CD4-positive, alpha-beta T cell (primary cell): ENCODE data around the gene TCTA. TPM values are rescaled to one million over a fixed set of nuclear protein-coding genes. Genes with fewer than 3 reads are reported as not detected.
A peak's percentile ranks its signal among the peaks of the same experiment; 100 is the strongest.

Experiments used
- ATAC-seq: fragments of 200-7000 bp; cut with Tn5 transposase; one replicate; pipeline ENCODE4 v1.10.0; 2022; ENCODE audit warnings: mild to moderate bottlenecking; ENCODE audit not compliant: poor library complexity
- CTCF ChIA-PET: fragments of 350-600 bp; sonication (Branson Sonifier 250); formaldehyde crosslinking; loops from one replicate; lab custom pipeline; 2021; ENCODE audit warnings: antibody characterized with exemption, inconsistent platforms; lab: Charles Lee
- POLR2A ChIA-PET: fragments of 350-600 bp; sonication (Branson Sonifier 250); formaldehyde crosslinking; loops from one replicate; lab custom pipeline; 2021; ENCODE audit warnings: antibody characterized with exemption, inconsistent platforms; lab: Charles Lee
- DNase-seq, 14 experiments: peaks; one replicate each; pipeline ENCODE4 v3.0.0-alpha.2; 2013 to 2020; ENCODE audit warnings: mixed read lengths in 2 of 14
- H3K27ac ChIP-seq, 2 donors: one replicate each; pipeline versions ENCODE4 v1.5.1 to v1.7.0; 2013; ENCODE audit warnings: low read length in 2 of 2, low read depth in 1 of 2, mild to moderate bottlenecking in 1 of 2
- H3K27me3 ChIP-seq, 2 experiments: 1 replicate in 1 of 2; 2 replicates in 1 of 2; pipeline versions ENCODE4 v1.6.1 to v1.7.0; 2013; ENCODE audit warnings: low read length in 2 of 2, control low read depth in 1 of 2, mild to moderate bottlenecking in 1 of 2, moderate library complexity in 1 of 2; ENCODE audit not compliant: insufficient read depth in 2 of 2, control insufficient read depth in 1 of 2
- H3K36me3 ChIP-seq: one replicate; pipeline ENCODE4 v1.6.1; 2013; ENCODE audit warnings: low read length, control low read depth; ENCODE audit not compliant: insufficient read depth
- H3K4me1 ChIP-seq: one replicate; pipeline ENCODE4 v1.6.1; 2013; ENCODE audit warnings: low read length, control low read depth; ENCODE audit not compliant: insufficient read depth
- H3K4me3 ChIP-seq: one replicate; pipeline ENCODE4 v1.5.1; 2013; ENCODE audit warnings: mild to moderate bottlenecking, low read length, moderate library complexity
- H3K9me3 ChIP-seq, 2 experiments: 1 replicate in 1 of 2; 2 replicates in 1 of 2; pipeline versions ENCODE4 v1.6.1 to v1.7.0; 2013; ENCODE audit warnings: low read length in 2 of 2, mild to moderate bottlenecking in 2 of 2, control low read depth in 1 of 2, moderate library complexity in 1 of 2; ENCODE audit not compliant: control insufficient read depth in 1 of 2, insufficient read depth in 1 of 2
- H3K27ac Mint-ChIP-seq: one replicate; pipeline ENCODE4 v1.8.0; 2020; ENCODE audit warnings: mixed read lengths
- H3K27me3 Mint-ChIP-seq: one replicate; pipeline ENCODE4 v1.8.0; 2021; ENCODE audit warnings: mixed read lengths
- H3K36me3 Mint-ChIP-seq: one replicate; pipeline ENCODE4 v1.8.0; 2021; ENCODE audit warnings: low read depth, mixed read lengths
- H3K4me1 Mint-ChIP-seq: one replicate; pipeline ENCODE4 v1.8.0; 2021; ENCODE audit warnings: low read depth, mixed read lengths
- H3K4me3 Mint-ChIP-seq: one replicate; pipeline ENCODE4 v1.8.0; 2020; ENCODE audit warnings: mild to moderate bottlenecking, mixed read lengths
- H3K9me3 Mint-ChIP-seq: one replicate; pipeline ENCODE4 v1.8.0; 2020; ENCODE audit warnings: mixed read lengths
- CTCF ChIP-seq: fragments of 200-600 bp; IDR thresholded peaks from one replicate; pipeline ENCODE4 v1.8.0; 2022; ENCODE audit warnings: antibody characterized with exemption, mild to moderate bottlenecking
- intact Hi-C, 2 experiments: fragments of 100-400 bp; cut with DNase I in 1 of 2; cut with micrococcal nuclease in 1 of 2; formaldehyde crosslinking; loops; one replicate each; pipeline versions ENCODE4 v1.15.1 to v1.9.0; 2023 to 2025; cut with DNase I, micrococcal nuclease
- total RNA-seq, 174 experiments: library from RNA in 2 of 174; stranded (reverse) in 2 of 174; gene quantifications; one replicate each; pipeline ENCODE4 v1.2.3 and lab custom pipeline; 2021 to 2026

TCTA gene
- total RNA-seq, 2 experiments from 2014 or later: 21.4 to 22.0 TPM

GRCh38 chr3:49410066-49410845, 2.0 kb upstream of the TCTA start:
- intact Hi-C loops: loop anchor here (2.0 to 5.0 kb wide), 5 partner anchors 33 to 887 kb away; partner anchors contain the start of genes GPX1 (in 2 of the 2), HYAL3 (in 1 of the 2), NAA80 (in 1 of the 2) and NDUFAF3 (in 1 of the 2)
- Histone ChIP-seq H3K4me3 (peak overlapping the region; percentile 75), H3K27ac (peak overlapping the region; percentile 82 to 86), H3K27me3 (no peaks in the 10 kb centered on the region), H3K9me3 (no peaks in the 10 kb centered on the region), H3K4me1 (peaks cover 72% of the 10 kb centered on the region), H3K36me3 (peaks cover 14% of the 10 kb centered on the region)
- peaks cover 70% of the 10 kb centered on the region for H3K4me1 Mint-ChIP-seq
- H3K9me3 Mint-ChIP-seq: no peaks in the 10 kb centered on the region
- H3K4me3 Mint-ChIP-seq: peak overlapping the region; percentile 96
- no peak for TF ChIP-seq CTCF
- no peak for ATAC-seq
- H3K27me3 Mint-ChIP-seq: no peaks in the 10 kb centered on the region
- peak in 4 of 14 experiments; percentile 10 to 55 (median 50) for DNase-seq
- CTCF ChIA-PET: interaction anchor here (0.7 to 2.7 kb wide), 2 partner anchors 70 to 477 kb away, joined by 3 to 12 read pairs; partner anchors contain the start of gene USP4
- POLR2A ChIA-PET: interaction anchor here (0.9 to 3.1 kb wide), 6 partner anchors 21 to 693 kb away, joined by 3 to 82 read pairs (median 4); partner anchors contain the start of genes IP6K2, QRICH1 and USP4
- H3K36me3 Mint-ChIP-seq: peaks cover 36% of the 10 kb centered on the region
- H3K27ac Mint-ChIP-seq: peak overlapping the region; percentile 97

GRCh38 chr3:49410846-49411534, 1.2 kb upstream of the TCTA start:
- ChIA-PET POLR2A (interaction anchor here (0.8 to 3.2 kb wide), 13 partner anchors 10 to 694 kb away, joined by 3 to 82 read pairs (median 5); partner anchors contain the start of genes DAG1, IP6K2, NDUFAF3 and NICN1), CTCF (interaction anchor here (0.7 to 1.6 kb wide), 2 partner anchors 71 to 478 kb away, joined by 3 to 10 read pairs; partner anchors contain the start of gene USP4)
- Histone ChIP-seq H3K9me3 (no peaks in the 10 kb centered on the region), H3K36me3 (peaks cover 14% of the 10 kb centered on the region), H3K27ac (peak overlapping the region; percentile 82 to 86), H3K4me3 (peak overlapping the region; percentile 75), H3K4me1 (peaks cover 73% of the 10 kb centered on the region), H3K27me3 (no peaks in the 10 kb centered on the region)
- no peak for DNase-seq
- H3K27me3 Mint-ChIP-seq: no peaks in the 10 kb centered on the region
- no peaks in the 10 kb centered on the region for H3K9me3 Mint-ChIP-seq
- peak overlapping the region; percentile 96 for H3K4me3 Mint-ChIP-seq
- intact Hi-C loops: loop anchor here (1.0 to 5.0 kb wide), 6 partner anchors 34 to 886 kb away; partner anchors contain the start of genes GPX1 (in 2 of the 2), HYAL3 (in 1 of the 2), NAA80 (in 1 of the 2) and NDUFAF3 (in 1 of the 2)
- peaks cover 70% of the 10 kb centered on the region for H3K4me1 Mint-ChIP-seq
- no peak for TF ChIP-seq CTCF
- H3K27ac Mint-ChIP-seq: peak overlapping the region; percentile 97
- no peak for ATAC-seq
- H3K36me3 Mint-ChIP-seq: peaks cover 36% of the 10 kb centered on the region

GRCh38 chr3:49411535-49411967, 672 bp upstream of the TCTA start:
- peak overlapping the region; percentile 96 for H3K4me3 Mint-ChIP-seq
- peak in 12 of 14 experiments; percentile 14 to 78 (median 47) for DNase-seq
- Histone ChIP-seq H3K27ac (peak overlapping the region; percentile 86 to 95), H3K36me3 (peaks cover 14% of the 10 kb centered on the region), H3K4me3 (peak overlapping the region; percentile 75), H3K9me3 (no peaks in the 10 kb centered on the region), H3K4me1 (peaks cover 75% of the 10 kb centered on the region), H3K27me3 (no peaks in the 10 kb centered on the region)
- peak overlapping the region; percentile 97 for H3K27ac Mint-ChIP-seq
- H3K36me3 Mint-ChIP-seq: peaks cover 36% of the 10 kb centered on the region
- intact Hi-C loops: loop anchor here (1.0 to 5.0 kb wide), 6 partner anchors 34 to 886 kb away; partner anchors contain the start of genes GPX1 (in 2 of the 2), HYAL3 (in 1 of the 2), NAA80 (in 1 of the 2) and NDUFAF3 (in 1 of the 2)
- no peaks in the 10 kb centered on the region for H3K9me3 Mint-ChIP-seq
- H3K27me3 Mint-ChIP-seq: no peaks in the 10 kb centered on the region
- peak; percentile 2 for ATAC-seq
- CTCF ChIA-PET: interaction anchor here (1.6 to 3.4 kb wide), 2 partner anchors 37 to 71 kb away, joined by 10 to 16 read pairs; partner anchors contain the start of gene USP4
- POLR2A ChIA-PET: interaction anchor here (0.6 to 3.2 kb wide), 20 partner anchors 8 to 694 kb away, joined by 3 to 82 read pairs (median 3); partner anchors contain the start of genes AMT, DAG1, GPX1 and IP6K2
- H3K4me1 Mint-ChIP-seq: peaks cover 70% of the 10 kb centered on the region
- no peak for TF ChIP-seq CTCF
